GM10266 (cell line): ENCODE measurements around the gene TYW1.
"Not testable (repeated sequence)": the region's sequence is repeated elsewhere in the genome, so short reads cannot be mapped to it uniquely, and the experiment has no call there.

Experiments used
- DNase-seq: peaks from one replicate; pipeline ENCODE4 v3.0.0; 2012; ENCODE audit errors: extremely low spot score
- TF ChIP-seq, protein P1 (sequence below): IDR thresholded peaks from 2 replicates; pipeline ENCODE4 v1.5.1; 2012; ENCODE audit warnings: mild to moderate bottlenecking, low read depth; ENCODE audit not compliant: control insufficient read depth, insufficient read depth; ENCODE audit errors: missing control alignments

Gene TYW1

DNA sequence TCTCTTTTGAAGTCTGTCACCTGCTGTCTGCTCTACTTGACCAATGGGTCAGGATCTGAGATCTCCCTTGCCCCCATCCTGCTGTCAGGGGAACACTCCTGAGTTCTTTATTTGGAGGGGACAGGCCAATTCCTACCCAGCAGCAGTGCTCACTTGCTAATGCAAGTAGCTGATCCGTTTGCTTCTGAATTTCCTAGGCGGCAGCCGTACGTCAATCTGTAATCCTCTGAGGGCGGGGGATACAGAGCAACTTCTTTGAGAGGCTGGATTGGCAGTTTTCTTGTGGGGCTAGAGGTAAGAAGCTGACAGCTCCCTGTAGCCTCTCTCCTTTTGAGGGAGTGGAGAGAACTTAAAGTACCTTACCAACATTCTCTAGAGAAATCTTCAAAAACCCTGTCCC is 36.6 kb downstream of the TYW1 start:
- TF ChIP-seq, protein P1, sequence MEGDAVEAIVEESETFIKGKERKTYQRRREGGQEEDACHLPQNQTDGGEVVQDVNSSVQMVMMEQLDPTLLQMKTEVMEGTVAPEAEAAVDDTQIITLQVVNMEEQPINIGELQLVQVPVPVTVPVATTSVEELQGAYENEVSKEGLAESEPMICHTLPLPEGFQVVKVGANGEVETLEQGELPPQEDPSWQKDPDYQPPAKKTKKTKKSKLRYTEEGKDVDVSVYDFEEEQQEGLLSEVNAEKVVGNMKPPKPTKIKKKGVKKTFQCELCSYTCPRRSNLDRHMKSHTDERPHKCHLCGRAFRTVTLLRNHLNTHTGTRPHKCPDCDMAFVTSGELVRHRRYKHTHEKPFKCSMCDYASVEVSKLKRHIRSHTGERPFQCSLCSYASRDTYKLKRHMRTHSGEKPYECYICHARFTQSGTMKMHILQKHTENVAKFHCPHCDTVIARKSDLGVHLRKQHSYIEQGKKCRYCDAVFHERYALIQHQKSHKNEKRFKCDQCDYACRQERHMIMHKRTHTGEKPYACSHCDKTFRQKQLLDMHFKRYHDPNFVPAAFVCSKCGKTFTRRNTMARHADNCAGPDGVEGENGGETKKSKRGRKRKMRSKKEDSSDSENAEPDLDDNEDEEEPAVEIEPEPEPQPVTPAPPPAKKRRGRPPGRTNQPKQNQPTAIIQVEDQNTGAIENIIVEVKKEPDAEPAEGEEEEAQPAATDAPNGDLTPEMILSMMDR, result no peak
- DNase-seq, result no peak

DNA sequence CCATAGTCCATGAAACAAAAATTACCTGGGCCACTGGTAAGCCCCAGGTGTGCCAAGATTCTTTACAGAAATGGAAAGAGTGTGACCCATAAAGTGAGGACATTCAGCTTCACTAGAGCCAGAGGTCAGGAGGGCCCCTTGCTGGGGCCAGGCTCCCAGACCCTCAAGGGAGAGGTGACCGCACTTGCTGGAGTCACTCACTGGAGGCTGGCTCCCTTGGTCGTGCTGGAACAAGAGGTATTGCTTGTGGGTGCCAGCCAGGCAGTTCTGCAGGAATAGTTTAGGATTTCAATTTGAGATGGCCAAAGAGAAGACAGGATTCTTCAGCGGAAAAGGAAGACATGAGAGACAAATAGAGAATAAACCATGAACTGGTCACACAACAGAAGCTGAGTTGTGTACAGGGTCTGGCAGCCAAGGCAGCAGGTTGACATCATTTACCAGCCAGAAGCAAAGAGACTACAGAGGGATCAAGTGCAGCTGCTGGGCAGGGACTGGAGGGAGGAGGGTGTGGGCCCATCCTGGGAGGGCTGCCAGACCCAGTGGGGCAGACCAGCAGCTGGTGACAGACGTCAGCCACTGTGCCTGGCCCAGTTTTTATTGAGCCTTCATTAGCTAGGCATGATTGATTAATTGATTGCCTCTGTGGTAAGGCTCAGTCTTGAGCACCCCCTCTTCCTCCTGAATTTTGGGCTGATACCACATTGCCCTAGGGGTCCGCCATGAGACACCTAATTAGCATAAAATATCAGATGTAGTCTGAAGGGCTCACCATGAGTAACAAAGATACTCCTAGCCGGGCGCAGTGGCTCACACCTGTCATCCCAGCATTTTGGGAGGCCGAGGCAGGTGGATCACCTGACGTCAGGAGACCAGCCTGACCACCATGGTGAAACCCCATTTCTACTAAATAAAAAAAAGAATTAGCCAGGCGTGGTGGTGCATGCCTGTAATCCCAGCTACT is 40.1 kb downstream of the TYW1 start:
- DNase-seq, result not testable (repeated sequence)

DNA sequence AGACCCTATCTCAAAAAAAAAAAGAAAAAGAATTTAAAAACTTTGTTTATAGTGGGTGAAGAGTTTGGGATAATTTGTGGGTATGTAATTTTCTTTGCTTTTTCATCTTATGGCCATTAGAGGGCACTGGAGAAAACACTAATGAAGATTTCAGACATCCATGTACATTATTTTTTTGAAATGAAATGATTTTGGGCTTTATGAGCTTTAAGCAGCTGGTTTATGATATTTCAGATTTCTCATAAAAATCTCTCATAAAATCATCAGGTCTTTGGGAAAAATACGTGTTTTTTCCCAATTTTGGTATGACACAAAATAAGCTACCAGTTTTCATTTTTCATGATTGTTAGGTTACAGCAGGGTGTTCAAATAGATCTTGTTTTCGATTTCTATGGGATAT is 44.2 kb downstream of the TYW1 start:
- TF ChIP-seq, protein P1, result peak; percentile 6
- DNase-seq, result not testable (repeated sequence)

DNA sequence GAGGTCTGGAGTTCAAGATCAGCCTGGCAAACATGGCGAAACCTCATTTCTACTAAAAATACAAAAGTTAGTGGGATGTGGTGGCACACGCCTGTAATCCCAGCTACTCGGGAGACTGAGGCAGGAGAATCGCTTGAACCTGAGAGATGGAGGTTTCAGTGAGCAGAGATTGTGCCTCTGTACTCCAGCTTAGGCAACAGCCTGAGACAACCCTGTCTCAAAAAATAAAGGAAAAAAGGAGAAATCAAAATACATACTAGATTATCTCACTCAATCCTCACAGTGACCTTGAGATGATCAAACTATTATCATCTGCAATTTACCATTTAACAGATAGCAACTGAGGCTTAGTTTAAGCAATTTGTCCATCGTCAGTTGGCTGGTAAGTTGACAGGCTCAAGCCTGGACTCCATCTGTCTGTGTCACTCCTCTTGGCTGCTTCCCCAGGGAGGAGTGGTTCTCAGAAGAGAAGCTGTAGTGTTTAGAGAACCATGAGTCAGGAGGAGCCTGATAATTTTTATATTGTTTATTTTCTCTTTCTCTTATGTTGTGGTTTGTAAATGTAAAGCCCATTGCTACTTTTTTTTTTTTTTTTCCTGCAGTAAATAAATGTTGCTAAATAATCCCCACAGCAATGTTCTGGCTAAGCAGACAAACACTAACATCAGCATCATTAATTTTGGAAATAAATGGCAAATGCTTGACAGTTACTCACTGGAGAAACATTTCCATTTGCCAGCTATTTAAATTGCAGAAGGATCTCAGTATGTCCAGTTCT is 46.3 kb downstream of the TYW1 start:
- not testable (repeated sequence) for DNase-seq

DNA sequence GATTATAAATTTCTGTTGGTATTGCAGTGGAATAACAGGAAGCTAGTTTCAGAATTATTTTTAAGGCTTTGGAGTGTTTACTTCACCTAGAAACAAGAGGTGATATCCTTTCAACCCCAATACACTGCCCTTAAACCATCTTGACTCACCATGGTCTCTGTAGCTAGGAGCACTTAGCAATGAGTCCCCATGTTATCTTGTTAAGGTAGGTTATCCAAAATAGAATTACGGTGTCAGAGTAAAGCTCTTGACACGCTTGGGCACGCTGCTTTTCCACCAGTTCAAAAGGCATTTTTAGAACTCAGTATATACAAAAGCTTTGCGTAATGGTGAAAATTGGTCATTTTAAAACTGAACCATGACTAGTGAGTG is 46.9 kb downstream of the TYW1 start:
- not testable (repeated sequence) for DNase-seq

DNA sequence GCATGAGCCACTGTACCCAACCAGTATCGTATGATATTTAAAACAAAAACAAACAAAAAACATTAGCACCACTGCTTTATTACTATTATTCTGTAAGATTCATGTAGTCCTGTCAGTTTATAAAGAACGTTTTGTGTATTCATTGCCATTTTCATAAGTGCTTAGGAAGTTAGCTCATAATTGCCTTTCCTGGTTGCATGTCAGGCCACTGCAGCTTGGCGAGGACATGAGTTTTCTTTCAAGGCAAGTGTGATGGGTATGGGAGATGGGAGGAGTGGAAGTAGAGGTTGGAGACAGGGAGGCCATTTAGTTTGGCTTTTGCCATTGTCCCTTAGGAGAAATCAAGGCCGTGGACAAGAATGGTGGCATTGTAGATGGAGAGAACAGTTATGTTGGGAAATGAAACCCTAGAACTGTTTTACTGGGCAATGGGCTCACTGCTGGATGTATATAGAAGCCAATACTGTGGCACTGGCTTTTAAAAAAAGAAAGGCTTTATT is 48.9 kb downstream of the TYW1 start:
- DNase-seq, result no peak
- TF ChIP-seq, protein P1, result no peak

DNA sequence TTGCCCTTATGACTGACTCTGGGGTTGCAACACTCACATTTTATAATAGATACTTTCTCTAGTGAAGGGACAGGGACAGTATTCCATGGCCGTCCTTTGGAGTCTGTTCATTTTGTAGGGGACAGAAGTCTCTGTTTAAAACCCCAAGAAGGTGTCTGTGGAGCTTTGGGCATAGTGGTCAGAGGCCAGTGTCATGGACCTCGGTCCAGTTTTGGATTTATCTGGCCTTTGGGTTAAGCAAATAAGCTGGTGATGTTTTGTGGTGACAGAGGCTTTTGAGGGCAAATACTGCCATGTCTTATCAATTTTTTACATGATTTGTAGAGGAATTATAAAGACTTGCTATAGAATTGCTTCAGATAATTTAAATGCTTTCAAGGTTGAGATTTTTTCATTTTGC is 50.2 kb downstream of the TYW1 start:
- not testable (repeated sequence) for DNase-seq

DNA sequence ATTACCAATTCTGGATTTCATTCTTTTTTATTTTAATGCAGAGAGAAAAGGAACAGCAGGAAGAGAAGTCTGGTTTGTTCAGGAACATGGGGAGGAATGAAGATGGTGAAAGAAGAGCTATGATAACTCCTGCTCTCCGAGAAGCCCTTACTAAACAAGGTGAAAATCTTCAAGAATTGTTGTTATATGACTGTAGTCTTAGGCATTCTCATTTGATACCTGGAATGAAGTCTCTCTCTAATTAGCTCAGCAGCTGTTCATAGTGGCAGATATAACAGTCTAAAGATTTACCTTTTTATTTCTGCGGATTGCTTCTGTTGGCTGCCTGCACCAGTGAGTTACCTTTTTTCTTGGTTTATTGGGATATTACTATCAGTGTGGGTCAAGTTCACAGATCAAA is 53.3 kb downstream of the TYW1 start:
- not testable (repeated sequence) for DNase-seq

DNA sequence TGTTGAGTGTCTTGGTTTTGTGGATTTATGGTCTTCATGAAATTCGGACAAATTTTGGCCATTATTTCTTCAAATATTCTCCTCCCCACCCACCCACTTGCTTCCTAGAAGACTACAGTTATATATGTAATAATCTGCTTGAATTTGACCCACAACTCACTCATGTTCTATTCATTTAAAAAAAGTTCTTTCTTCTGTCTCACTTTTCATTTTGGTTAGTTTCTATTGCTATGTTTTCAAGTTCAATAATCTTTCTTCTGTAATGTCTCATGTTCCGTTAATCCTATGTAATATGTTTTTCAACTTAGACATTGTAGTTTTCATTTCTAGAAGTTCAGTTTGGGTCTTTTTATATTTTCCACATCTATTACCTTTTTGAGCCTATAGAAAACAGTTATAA is 55.5 kb downstream of the TYW1 start:
- not testable (repeated sequence) for DNase-seq

DNA sequence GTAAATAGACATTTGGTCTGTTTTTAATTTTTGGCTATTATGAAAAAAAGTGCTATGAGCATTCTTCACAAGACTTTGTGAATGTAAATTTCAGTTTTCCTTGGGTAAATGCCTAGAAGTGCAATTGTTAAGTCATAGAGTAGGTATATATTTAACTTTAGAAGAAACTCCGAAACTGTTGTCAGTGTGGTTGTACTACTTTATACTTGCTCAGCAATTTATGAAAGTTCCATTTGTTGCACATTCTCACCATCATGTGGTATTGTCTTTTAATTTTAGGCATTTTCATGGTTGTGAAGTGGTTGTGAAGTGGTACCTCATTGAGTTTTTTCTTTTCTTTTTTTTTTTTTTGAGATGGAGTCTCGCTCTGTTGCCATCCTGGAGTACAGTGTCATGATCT is 60.0 kb downstream of the TYW1 start:
- TF ChIP-seq, protein P1, result no peak
- no peak for DNase-seq

DNA sequence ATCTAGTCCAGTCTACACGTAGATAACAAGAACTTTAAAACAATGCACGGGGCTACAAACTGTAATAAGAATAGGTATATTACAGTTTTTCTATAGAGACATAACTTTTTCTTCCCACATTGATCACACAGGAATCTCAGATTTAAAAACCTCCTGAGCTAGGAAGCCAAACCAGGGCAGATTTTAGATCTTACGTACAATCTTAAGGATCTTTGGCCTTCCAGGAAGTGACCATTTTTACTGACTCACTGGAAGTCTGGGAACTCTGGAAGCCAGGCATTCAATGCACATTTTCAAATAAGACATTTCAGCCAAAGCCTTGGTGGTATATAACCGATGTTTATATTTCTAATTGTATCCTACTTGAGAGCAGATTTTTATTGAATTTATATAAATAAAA is 64.7 kb downstream of the TYW1 start:
- DNase-seq, result not testable (repeated sequence)

DNA sequence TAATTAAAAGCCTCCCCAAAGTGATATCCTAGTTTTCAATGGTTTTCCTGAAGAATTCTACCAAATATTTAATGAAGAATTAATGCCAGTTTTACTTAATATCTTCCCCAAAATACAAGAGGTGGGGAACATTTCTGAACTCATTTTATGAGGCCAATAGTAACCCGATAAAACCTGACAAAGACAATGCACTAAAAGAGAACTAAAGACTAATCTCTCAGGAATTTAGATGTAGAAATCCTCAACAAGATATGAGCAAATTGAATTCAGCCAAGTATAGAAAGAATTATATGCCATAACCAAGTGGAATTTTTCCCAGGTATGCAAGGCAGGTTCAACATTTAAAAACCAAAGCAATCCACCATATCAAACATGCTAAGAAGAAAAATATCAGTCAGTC is 66.2 kb downstream of the TYW1 start:
- not testable (repeated sequence) for DNase-seq

DNA sequence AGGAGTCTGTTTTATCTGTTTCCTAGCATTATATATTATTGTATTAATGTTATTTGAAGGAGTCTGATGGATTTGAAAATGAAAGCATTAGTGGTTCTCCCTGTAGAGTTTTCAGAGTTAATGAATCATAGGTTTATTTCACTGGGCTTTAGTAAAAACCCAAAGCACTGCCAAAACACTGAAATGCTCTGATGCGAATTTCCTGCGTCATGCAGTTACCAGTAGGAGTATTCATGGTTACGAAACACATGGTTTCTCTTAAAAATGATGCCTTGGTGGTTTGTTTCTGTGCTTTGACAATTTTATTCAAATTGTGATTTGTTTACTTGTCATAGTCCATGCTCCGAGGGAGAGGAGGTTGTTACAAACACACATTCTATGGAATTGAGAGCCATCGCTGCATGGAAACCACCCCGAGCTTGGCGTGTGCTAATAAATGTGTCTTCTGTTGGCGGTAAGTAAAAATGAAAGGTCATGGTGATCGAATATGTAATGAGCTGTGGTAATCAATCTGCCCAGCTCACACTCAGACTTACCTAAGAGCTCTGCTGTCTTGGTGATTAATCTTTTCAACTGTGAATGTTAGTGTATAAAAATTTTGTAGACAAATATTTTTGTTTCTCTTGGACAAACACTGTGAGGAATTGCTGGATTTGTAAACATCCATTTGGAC is 70.5 kb downstream of the TYW1 start:
- DNase-seq, result not testable (repeated sequence)

DNA sequence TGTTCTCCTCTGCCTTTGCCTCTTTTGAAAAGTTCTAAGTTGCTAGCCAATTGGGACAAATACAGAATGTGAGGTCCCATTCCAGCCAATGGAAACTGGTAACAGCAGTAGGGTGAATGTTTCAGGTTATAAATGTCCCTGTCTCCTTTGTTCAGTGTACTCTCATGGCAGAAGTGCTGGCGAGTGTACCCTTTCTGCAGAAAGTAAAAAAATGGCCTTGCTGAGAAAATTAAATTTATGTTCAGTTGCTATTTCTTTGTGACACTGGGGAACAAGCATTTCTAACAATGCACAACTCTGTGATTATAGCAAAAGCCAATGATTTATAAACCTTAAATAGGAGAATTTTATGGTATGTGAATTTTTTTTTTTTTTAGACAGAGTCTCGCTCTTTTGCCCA is 79.5 kb downstream of the TYW1 start:
- DNase-seq, result not testable (repeated sequence)

DNA sequence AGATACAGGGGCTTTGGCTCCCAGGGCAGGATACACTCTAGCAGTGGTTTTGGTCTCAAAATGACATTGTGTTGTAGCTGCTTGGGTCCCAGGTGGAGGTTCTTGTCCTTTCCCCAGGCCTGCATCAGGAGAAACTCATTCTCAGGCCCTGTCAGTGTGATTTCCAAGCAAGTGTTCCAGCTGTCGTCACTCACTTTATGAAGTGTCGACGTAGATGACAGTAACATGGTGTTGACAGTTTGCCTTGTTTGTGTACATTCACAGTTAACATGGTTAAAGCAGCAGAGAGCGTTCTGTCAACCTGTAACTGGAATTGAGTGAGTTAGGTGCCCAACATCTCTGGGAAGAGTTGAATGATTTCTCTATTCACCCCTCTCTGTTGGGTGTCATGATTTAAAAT is 86.2 kb downstream of the TYW1 start:
- DNase-seq, result not testable (repeated sequence)
